GM18505 (cell line): Measurements from ENCODE around the gene EIF3I.
"Not testable (repeated sequence)": the region's sequence is repeated elsewhere in the genome, so short reads cannot be mapped to it uniquely, and the experiment has no call there.

Experiments
- ATAC-seq: cut with Tn5 transposase; IDR thresholded peaks from one replicate; pipeline ENCODE4 v1.9.1; 2021; ENCODE audit not compliant: unreplicated experiment
- POLR2A ChIP-seq: IDR thresholded peaks from 4 replicates; pipeline ENCODE4 v1.6.1; 2011; ENCODE audit warnings: borderline replicate concordance; ENCODE audit not compliant: insufficient read depth, insufficient read length; ENCODE audit errors: extremely low read depth

Gene EIF3I

DNA sequence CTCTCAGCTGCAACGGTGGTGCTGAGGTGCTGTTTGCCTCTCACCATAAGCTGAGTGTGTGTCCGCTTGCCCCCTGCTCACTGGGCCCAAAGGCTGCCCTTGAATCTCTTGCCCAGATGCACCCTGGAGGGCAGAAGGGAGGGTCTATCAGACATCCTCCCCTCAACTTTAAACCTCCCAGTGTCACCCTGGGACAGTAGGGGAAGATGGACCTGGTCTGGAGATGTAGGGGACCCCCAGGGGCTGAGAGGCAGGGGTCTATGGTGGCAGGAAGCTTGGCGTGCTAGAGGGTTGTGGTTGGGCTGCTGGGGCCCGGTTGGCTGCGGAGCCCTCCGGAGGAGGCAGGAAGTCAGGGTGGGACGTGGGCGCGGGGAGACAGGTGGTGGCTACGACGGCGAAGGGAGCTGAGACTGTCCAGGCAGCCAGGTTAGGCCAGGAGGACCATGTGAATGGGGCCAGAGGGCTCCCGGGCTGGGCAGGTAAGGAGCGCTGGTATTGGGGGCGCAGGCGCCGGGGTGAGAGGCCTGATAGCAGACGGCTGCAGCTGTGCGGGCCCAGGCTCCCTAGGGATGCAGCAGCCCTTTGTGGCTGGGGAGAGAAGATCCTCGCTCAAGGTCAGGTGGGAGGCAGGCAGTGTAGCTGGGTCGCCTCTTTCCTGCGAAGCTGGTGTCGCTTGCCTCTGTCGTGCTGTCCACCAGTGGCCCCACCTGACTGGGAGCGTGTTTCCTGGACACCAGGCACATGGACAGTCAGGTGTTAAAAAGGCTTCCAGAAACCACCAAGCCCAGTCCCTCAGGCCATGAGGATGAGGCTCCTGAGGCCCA is 28.9 kb downstream of the EIF3I start, which contains the start of gene LCK:
LCK (plus strand) TSS at position 373 of the 824 bp plus-strand sequence. CDS start 23,065 bp downstream, outside the sequence.
- TF ChIP-seq POLR2A: peak; percentile 75

GRCh38 chr1:32255072-32256071 is 33.2 kb downstream of the EIF3I start:
- ATAC-seq: no peak
- TF ChIP-seq POLR2A: no peak

More for the DNA sequence above, 28.9 kb downstream of the EIF3I start, which contains the start of gene LCK:
- no peak for ATAC-seq

- ATAC-seq: no peak
- no peak for TF ChIP-seq POLR2A
Measured at GRCh38 chr1:32256473-32257226, 34.4 kb downstream of the EIF3I start.

DNA sequence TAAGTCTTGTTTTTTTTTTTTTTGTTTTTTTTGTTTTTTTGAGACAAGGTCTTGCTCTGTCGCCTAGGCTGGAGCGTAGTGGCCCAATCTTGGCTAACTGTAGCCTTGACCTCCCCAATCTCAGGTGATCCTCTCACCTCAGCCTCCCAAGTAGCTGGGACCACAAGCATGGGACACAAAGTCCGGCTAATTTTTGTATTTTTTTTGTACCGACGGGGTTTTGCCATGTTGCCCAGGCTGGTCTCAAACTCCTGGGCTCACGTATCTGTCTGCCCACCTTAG is 35.0 kb downstream of the EIF3I start:
- ATAC-seq: no peak
- TF ChIP-seq POLR2A: no peak

GRCh38 chr1:32263236-32263593 is 41.0 kb downstream of the EIF3I start:
- ATAC-seq: not testable (repeated sequence)

- no peak for ATAC-seq
- no peak for TF ChIP-seq POLR2A
Measured at GRCh38 chr1:32263744-32264143, 41.5 kb downstream of the EIF3I start.

DNA sequence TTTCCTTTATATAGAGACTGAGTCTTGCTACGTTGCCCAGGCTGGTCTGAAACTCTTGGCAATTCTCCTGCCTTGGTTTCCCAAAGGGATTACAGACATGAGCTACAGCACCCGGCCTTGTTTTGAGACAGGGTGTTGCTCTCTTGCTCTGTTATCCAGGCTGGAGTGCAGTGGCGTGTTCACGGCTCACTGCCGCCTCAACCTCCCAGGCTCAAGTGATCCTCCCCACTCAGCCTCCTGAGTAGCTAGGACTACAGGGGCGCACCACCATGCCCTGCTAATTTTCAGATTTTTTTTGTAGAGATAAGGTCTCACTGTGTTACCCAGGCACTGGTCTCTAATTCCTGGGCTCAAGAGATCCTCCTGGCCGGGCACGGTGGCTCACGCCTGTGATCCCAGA is 43.6 kb downstream of the EIF3I start:
- no peak for TF ChIP-seq POLR2A
- ATAC-seq: no peak

- ATAC-seq: no peak
Measured at GRCh38 chr1:32266921-32267591, 44.8 kb downstream of the EIF3I start.

GRCh38 chr1:32269744-32270143 is 47.5 kb downstream of the EIF3I start:
- ATAC-seq: no peak
- TF ChIP-seq POLR2A: no peak

More at GRCh38 chr1:32266921-32267591, 44.8 kb downstream of the EIF3I start:
- TF ChIP-seq POLR2A: no peak

DNA sequence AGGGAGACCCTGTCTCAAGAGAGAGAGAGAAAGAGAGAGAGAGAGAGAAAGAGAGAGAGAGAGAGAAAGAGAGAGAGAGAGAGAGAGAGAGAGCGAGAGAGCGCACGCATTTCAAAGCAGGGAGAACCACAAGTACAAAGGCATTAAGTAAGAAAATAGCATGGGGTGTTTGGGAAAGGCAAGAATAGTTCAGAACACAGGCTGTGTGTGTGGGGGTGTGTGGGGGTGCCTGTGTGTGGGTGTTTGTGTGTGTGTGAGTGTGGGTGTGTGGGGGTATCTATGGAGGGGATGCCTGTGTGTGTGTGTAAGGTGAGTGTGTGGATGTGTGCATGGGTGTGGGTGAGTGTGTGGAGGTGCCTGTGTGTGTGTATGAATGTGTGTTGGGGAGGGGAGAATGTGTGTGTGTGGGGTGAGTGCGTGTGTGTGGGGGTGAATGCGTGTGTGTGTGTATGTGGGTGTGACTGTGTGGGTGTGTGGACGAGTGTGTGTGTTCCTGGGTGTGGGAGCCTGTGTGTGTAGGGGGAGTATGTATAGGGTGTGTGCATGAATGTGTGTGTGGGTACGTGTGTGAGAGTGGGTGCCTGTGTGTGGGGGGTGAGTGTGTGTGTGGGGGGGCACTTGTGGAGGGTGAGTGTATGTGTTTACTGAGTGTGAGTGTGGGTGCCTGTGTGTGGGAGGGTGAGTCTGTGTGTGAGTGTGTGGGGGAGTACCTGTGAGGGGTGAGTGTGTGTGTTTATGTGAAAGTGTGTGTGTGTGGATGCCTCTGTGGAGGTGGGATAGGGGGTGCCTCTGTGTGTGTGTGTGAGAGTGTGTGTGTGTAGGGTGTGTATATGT is 50.6 kb downstream of the EIF3I start:
- ATAC-seq: no peak

DNA sequence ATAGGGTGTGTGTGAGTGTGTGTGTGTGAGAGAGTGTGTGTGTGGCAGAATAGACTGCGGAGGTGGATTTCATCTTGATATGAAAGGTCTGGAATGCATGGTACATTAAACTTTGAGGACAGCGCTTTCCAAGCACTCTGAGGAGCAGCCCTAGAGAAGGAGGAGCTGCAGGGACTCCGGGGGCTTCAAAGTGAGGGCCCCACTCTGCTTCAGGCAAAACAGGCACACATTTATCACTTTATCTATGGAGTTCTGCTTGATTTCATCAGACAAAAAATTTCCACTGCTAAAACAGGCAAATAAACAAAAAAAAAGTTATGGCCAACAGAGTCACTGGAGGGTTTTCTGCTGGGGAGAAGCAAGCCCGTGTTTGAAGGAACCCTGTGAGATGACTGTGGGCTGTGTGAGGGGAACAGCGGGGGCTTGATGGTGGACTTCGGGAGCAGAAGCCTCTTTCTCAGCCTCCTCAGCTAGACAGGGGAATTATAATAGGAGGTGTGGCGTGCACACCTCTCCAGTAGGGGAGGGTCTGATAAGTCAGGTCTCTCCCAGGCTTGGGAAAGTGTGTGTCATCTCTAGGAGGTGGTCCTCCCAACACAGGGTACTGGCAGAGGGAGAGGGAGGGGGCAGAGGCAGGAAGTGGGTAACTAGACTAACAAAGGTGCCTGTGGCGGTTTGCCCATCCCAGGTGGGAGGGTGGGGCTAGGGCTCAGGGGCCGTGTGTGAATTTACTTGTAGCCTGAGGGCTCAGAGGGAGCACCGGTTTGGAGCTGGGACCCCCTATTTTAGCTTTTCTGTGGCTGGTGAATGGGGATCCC is 51.4 kb downstream of the EIF3I start:
- TF ChIP-seq POLR2A: no peak
- ATAC-seq: no peak

More for the DNA sequence above, 50.6 kb downstream of the EIF3I start:
- TF ChIP-seq POLR2A: no peak
